AG10803 (cell line): Measurements from ENCODE around the gene LIPC.

Experiments used
- DNase-seq: peaks from one replicate; pipeline ENCODE4 v3.0.0; 2010; ENCODE audit warnings: low read depth
- H3K4me3 ChIP-seq: 2 replicates; pipeline ENCODE4 v1.5.1; 2011; ENCODE audit warnings: mild to moderate bottlenecking, low read length, control low read depth
- TF ChIP-seq, protein P1 (sequence below): conservative IDR thresholded peaks from 2 replicates; pipeline ENCODE4 v1.5.1; 2011; ENCODE audit warnings: mild to moderate bottlenecking, low read length, control low read depth, inconsistent platforms

The LIPC gene

DNA sequence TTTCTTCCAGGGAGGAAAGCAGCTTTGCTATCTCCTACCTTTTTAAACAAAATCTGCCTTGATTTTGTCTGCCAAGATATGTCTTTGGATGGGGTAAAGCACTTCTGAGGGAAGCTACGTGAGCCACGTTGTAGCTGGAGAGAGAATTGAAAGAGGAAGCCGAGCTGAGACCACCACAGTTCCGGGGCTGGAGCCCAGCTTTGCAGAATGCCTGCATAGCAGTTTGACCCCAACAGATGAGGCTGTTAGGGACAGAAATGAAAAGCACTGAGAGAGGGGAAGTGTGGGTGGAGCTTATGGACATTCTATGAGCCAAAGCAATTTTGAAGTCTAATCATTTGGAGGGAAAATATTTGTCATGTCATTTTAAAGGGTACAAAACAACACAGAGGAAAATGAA is 45.4 kb downstream of the LIPC start:
- no peak overlapping the region for H3K4me3 ChIP-seq
- no peak for DNase-seq
- TF ChIP-seq, protein P1, sequence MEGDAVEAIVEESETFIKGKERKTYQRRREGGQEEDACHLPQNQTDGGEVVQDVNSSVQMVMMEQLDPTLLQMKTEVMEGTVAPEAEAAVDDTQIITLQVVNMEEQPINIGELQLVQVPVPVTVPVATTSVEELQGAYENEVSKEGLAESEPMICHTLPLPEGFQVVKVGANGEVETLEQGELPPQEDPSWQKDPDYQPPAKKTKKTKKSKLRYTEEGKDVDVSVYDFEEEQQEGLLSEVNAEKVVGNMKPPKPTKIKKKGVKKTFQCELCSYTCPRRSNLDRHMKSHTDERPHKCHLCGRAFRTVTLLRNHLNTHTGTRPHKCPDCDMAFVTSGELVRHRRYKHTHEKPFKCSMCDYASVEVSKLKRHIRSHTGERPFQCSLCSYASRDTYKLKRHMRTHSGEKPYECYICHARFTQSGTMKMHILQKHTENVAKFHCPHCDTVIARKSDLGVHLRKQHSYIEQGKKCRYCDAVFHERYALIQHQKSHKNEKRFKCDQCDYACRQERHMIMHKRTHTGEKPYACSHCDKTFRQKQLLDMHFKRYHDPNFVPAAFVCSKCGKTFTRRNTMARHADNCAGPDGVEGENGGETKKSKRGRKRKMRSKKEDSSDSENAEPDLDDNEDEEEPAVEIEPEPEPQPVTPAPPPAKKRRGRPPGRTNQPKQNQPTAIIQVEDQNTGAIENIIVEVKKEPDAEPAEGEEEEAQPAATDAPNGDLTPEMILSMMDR: no peak

GRCh38 chr15:58478035-58478434 is 46.2 kb downstream of the LIPC start:
- no peak for DNase-seq
- TF ChIP-seq, protein P1: no peak
- no peak overlapping the region for H3K4me3 ChIP-seq

DNA sequence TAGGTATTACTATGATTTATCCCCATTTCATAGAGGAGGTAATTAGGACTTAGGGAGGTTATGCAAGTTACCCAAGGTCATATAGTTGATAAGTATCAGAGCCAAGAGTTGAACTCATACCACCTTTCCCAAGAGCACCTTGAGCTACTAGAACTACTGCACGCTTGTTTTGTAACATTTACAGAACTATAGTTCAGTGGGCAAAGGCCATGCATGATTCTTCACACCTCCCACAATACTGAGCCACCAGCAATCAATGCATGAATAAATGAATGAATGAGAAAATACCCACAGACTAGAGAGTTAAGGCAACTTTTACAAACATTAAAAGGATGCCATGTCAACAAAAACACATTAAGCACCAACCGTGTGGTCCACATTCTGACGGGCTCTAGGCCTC is 46.8 kb downstream of the LIPC start:
- DNase-seq: no peak
- TF ChIP-seq, protein P1: no peak

GRCh38 chr15:58479941-58480340 is 48.1 kb downstream of the LIPC start:
- DNase-seq: peak; percentile 61
- TF ChIP-seq, protein P1: no peak

More for the DNA sequence above, 46.8 kb downstream of the LIPC start:
- no peak overlapping the region for H3K4me3 ChIP-seq

DNA sequence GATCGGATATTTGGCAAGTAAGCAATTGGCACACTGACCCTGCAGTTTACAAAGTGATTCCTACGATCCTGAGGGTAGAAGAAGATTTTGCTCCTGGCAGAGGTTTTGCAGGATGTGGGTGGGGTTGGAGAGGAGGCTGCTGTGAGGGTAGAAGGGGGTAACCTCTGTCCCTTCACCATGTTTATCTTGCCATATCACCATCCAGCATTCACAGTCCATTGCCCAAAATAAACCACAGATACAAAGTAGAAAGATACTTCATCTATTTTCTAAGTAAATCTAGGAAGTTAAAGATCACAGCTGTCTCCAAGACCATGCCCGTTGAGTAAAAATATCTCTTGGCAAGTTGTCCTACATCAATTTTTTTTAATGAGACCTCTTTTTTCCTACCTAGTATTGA is 51.6 kb downstream of the LIPC start:
- TF ChIP-seq, protein P1: no peak
- no peak overlapping the region for H3K4me3 ChIP-seq
- no peak for DNase-seq

More at GRCh38 chr15:58479941-58480340, 48.1 kb downstream of the LIPC start:
- H3K4me3 ChIP-seq: no peak overlapping the region

DNA sequence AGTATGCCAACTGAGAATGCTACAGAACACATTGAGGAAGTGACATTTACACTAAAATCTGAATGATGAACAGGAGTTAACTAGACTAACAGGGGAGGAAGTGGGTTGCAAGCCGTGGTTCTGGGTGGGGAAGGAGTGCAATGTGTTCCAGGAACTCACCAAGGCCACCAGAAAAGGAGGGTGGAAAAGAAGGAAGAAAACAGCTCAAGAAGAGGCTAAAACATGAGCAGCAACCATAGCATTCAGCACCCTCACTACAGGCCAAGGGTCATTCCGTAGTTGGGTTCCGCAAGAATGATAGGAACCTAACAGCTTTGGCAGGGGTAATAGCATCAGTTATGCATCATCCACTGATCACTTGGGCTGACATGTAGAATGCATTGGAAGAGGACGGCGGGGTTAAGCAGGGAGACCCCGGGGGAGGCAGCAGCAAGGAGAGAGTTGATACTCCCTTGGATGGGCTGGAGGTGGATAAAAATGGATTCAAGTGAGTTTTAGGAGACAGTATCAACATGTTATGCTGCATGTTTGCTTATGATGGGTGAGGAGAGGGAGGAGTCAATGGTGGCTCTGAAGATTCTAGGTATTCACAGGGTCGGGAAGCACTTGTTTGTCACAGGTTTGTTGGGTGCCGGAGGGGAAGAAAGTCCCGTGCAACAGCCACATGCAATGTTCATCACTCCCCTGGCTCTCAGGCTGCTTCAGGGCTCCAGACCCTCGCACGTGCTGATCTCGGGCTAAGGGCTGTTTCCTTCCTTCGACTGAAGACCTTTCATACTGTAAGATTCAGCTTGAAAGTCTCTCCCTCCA is 53.2 kb downstream of the LIPC start:
- DNase-seq: no peak
- no peak overlapping the region for H3K4me3 ChIP-seq
- TF ChIP-seq, protein P1: no peak

DNA sequence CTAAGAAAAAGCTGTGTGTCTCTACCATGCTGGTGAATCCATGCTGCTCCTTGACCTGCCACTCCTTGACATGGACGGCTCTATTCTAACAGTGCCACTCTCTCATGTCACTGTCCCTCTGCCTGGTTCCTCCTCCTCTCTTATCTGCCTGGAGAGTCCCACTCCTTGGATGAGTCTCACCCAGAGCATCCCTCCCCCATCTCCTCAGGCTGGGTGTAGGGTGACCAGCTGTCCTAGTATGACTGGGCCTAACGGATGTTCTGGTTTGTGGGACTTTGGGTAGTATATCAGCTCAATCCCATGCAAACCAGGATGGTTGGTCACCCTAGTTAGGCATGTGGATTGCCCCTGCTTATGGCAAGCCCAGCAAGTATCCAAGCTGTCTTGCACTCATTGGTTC is 54.3 kb downstream of the LIPC start:
- H3K4me3 ChIP-seq: no peak overlapping the region
- no peak for DNase-seq
- TF ChIP-seq, protein P1: no peak
